Tibial artery (tissue), 4 donors: ENCODE results near the gene APH1A.
A peak's percentile ranks its signal among the peaks of the same experiment; 100 is the strongest.
"Not testable (repeated sequence)": the region's sequence is repeated elsewhere in the genome, so short reads cannot be mapped to it uniquely, and the experiment has no call there.

Source experiments
- DNase-seq, 2 donors: peaks; one replicate each; pipeline ENCODE4 v3.0.0-alpha.2; 2019
- H3K27ac ChIP-seq, 2 donors: fragments of 200-600 bp; sonication (generic) in 1 of 2; 1 replicate in 1 of 2; 2 replicates in 1 of 2; pipeline ENCODE4 v1.5.1; 2018 to 2019; ENCODE audit warnings: mild to moderate bottlenecking in 1 of 2
- H3K27me3 ChIP-seq, 2 donors: fragments of 200-600 bp; sonication (generic) in 1 of 2; one replicate each; pipeline versions ENCODE4 v1.5.1 to v1.6.0; 2016 to 2019
- H3K36me3 ChIP-seq, 3 donors: fragments of 200-600 bp; sonication (generic) in 2 of 3; one replicate each; pipeline ENCODE4 v1.5.1; 2016 to 2019; ENCODE audit warnings: mild to moderate bottlenecking in 2 of 3
- H3K4me1 ChIP-seq, 4 donors: fragments of 200-600 bp; sonication (generic) in 2 of 4; 1 replicate in 3 of 4; 2 replicates in 1 of 4; pipeline ENCODE4 v1.5.1; 2016 to 2019
- H3K4me3 ChIP-seq, 2 donors: fragments of 200-600 bp; sonication (generic) in 1 of 2; 1 replicate in 1 of 2; 2 replicates in 1 of 2; pipeline ENCODE4 v1.5.1; 2018 to 2019; ENCODE audit warnings: mild to moderate bottlenecking in 2 of 2
- H3K9me3 ChIP-seq, 3 donors: fragments of 200-600 bp; sonication (generic) in 1 of 3; one replicate each; pipeline ENCODE4 v1.5.1; 2016 to 2019
- intact Hi-C: fragments of 100-400 bp; cut with DNase I; formaldehyde crosslinking; loops from one replicate; pipeline ENCODE4 v1.15.0; 2023; ENCODE audit warnings: low total_unique reads
- TF ChIP-seq, protein P1 (sequence below), 2 experiments: fragments of 200-600 bp in 1 of 2; fragments of 450-650 bp in 1 of 2; IDR thresholded peaks; one replicate each; pipeline ENCODE4 v1.5.1; 2017 to 2019; ENCODE audit warnings: antibody characterized with exemption in 2 of 2, mild to moderate bottlenecking in 1 of 2, moderate library complexity in 1 of 2

Gene APH1A

DNA sequence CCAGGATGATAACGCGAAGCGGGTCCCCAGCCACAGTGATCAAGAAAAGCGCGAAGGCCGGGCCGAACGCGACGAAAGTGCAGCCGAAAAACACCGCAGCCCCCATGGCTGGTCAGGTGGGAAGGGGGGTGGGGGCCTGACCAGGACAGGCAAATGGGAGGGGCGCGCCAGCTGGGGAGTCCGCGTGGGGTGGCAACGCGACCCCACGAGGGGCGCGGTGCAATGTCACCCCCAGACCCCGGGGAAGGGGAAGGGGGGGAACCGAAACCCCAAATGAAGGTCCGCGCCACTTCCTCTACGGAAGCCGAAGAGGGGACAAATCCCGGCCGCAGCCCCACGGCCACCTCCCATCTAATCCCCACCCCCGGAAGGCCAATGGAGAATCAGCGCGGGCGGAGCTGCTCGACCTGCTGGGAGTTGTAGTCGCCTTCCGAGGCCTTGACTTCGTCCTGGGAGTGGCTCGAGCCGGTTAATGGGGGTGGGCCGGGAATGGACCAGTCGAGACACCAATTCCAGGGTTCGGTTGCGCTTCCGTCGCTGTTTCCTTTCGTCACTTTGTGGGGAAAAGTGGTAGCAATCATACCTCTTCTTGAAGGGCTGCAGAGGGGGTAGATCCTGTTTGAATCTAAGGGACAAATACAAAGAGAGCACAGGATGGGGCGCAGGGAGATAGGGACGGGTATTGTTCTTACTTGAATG, at the start of gene APH1A:
TSS of gene APH1A (minus strand) at position 312 of the 699 bp plus-strand sequence. CDS start at position 106, 206 bp downstream.
- Histone ChIP-seq H3K27ac (peak within 1 kb of the TSS; percentile 89 to 97), H3K4me3 (peak within 1 kb of the TSS; percentile 78 to 98), H3K36me3 (peaks cover 21 to 35% (median 26%) of the 10 kb centered on the region in 3 donors), H3K27me3 (no peaks in the 10 kb centered on the region), H3K4me1 (peaks cover 0 to 42% (median 30%) of the 10 kb centered on the region in 4 donors), H3K9me3 (no peaks in the 10 kb centered on the region)
- peak; percentile 98 to 99 for DNase-seq
- TF ChIP-seq, protein P1, sequence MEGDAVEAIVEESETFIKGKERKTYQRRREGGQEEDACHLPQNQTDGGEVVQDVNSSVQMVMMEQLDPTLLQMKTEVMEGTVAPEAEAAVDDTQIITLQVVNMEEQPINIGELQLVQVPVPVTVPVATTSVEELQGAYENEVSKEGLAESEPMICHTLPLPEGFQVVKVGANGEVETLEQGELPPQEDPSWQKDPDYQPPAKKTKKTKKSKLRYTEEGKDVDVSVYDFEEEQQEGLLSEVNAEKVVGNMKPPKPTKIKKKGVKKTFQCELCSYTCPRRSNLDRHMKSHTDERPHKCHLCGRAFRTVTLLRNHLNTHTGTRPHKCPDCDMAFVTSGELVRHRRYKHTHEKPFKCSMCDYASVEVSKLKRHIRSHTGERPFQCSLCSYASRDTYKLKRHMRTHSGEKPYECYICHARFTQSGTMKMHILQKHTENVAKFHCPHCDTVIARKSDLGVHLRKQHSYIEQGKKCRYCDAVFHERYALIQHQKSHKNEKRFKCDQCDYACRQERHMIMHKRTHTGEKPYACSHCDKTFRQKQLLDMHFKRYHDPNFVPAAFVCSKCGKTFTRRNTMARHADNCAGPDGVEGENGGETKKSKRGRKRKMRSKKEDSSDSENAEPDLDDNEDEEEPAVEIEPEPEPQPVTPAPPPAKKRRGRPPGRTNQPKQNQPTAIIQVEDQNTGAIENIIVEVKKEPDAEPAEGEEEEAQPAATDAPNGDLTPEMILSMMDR (IDR thresholded peaks at IDR 0.05), result no peak
- intact Hi-C loops, result no loop called here

DNA sequence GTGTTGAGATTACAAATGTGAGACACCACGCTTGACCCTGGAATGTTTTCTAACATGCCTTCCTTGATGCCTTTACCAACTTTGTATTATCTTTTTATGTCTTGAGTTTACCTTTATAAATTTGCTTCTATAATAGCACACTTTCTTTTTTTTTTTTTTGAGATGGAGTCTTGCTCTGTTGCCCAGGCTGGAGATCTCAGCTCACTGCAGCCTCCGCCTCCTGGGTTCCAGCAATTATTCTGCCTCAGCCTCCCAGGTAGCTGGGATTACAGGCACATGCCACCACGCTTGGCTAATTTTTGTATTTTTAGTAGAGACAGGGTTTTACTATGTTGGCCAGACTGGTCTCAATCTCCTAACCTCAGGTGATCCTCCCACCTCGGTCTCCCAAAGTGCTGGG, 45.9 kb upstream of the APH1A start:
- intact Hi-C loops, H3K4me3 ChIP-seq, DNase-seq, H3K36me3 ChIP-seq, H3K27ac ChIP-seq, H3K27me3 ChIP-seq, H3K4me1 ChIP-seq, H3K9me3 ChIP-seq: not testable (repeated sequence)

DNA sequence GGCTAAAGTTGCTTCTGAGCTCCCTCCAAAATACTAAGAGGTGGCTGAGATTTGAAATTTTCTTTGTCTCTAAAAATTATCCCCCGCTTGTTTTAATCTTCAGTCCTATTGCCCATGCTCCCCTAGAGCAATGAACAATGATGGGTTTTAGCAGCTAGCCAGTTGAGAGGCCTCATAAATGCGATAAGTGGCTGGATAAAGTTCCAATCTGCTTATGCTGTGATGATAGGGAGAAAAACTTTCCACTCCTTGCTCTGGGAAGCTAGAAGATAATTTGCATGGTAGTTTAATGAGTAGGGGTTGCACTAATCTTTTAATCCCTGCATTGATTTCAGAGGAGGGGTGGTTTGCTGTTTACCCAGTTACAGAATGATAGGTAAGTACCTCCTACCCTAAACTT, 42.9 kb upstream of the APH1A start:
- Histone ChIP-seq H3K4me1 (no peaks in the 10 kb centered on the region), H3K27ac (no peak overlapping the region), H3K27me3 (no peaks in the 10 kb centered on the region), H3K4me3 (no peak overlapping the region), H3K9me3 (no peaks in the 10 kb centered on the region), H3K36me3 (peaks cover 8 to 20% (median 15%) of the 10 kb centered on the region in 3 donors)
- intact Hi-C loops, result no loop called here
- TF ChIP-seq, protein P1 (IDR thresholded peaks at IDR 0.05), result no peak
- DNase-seq, result no peak

DNA sequence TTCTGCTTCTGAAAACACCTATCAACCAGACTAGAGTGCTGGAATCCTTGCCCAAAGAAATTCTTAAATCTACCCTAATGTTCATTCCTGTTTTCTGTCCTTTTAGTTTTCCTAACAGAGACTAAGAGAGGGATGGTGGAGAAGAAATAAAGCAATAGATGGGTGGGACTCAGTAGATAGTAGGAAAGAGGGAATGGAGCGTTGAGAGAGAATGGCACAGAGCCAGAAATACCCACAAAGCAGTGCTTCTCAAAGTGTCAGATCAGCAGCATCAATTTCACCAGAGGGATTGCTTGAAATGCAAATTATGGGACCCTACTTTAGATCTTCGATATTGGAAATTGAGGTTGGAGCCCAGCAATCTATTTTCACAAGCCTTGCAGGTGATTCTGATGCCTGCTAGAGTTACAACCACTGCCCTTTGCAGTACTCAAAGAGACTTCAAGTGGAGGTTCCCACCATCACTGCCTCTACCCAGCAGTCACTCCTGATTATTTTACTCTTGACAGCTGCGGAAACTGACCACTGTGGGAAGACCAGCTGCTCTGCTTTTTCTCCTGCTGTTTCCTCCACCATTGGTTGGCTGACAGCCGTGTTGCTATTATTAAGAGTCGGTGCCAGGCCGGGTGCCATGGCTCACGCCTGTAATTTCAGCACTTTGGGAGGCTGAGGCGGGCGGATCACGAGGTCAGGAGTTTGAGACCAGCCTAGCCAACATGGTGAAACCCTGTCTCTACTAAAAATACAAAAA, 41.1 kb upstream of the APH1A start:
- Histone ChIP-seq H3K9me3 (no peaks in the 10 kb centered on the region), H3K4me3 (no peak overlapping the region), H3K4me1 (no peaks in the 10 kb centered on the region), H3K36me3 (peaks cover 8 to 27% (median 24%) of the 10 kb centered on the region in 3 donors), H3K27ac (no peak overlapping the region), H3K27me3 (no peaks in the 10 kb centered on the region)
- DNase-seq, result no peak
- intact Hi-C loops, result no loop called here
- TF ChIP-seq, protein P1 (IDR thresholded peaks at IDR 0.05), result no peak

DNA sequence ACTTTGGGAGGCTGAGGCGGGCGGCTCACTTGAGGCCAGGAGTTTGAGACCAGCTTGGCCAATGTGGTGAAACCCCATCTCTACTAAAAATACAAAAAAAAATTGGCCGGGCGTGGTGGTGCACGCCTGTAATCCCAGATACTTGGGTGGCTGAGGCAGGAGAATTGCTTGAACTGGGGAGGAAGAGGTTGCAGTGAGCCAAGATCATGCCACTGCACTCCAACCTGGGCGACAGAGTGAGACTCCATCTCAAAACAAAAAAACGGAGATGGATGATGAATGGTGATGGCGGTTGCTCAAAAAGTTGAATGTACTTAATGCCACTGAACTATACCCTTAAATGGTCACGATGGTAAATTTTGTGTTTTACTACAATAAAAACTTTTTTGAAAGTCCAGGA, 39.8 kb upstream of the APH1A start:
- DNase-seq, H3K9me3 ChIP-seq, H3K27me3 ChIP-seq, H3K4me1 ChIP-seq, H3K4me3 ChIP-seq, intact Hi-C loops, H3K27ac ChIP-seq: not testable (repeated sequence)
- H3K36me3 ChIP-seq, result peaks cover 8 to 38% (median 24%) of the 10 kb centered on the region in 3 donors

DNA sequence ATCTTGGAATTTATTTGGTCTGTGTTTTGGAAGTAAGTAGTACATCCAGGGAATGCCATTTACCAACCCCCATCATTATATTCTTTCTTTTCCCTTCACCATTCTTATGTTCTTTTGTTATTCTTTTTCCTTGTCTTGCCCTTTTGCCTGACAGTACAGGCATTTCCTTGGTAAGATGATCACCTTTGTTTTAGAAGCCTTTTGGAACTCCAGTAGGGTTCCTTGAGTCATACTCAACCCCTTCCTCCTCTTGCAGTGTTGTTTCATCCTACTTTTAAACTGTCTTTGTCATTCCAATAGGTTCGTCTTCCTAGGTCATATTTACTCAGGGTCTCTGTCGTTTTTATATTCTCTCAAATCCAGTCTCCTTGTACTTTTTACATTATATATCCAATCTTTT, 34.1 kb upstream of the APH1A start:
- H3K36me3 ChIP-seq, result peaks cover 18 to 86% (median 64%) of the 10 kb centered on the region in 3 donors
- TF ChIP-seq, protein P1 (IDR thresholded peaks at IDR 0.05), result no peak
- intact Hi-C loops, result no loop called here
- H3K4me3 ChIP-seq, result no peak overlapping the region
- H3K27ac ChIP-seq, result no peak overlapping the region
- no peaks in the 10 kb centered on the region for H3K9me3 ChIP-seq
- no peaks in the 10 kb centered on the region for H3K4me1 ChIP-seq
- no peak for DNase-seq
- H3K27me3 ChIP-seq, result no peaks in the 10 kb centered on the region
